CD4-positive, alpha-beta T cell treated with Interleukin-6 at 100 ng/mL for 8 hours (primary cell): ENCODE data around the gene MAG.

Experiments used
- DNase-seq: peaks from one replicate; pipeline ENCODE4 v3.0.0-alpha.2; 2020; ENCODE audit warnings: mixed read lengths, low spot score

The MAG gene

GRCh38 chr19:35363001-35363590, 71.1 kb downstream of the MAG start:
- DNase-seq: no peak
